Fibroblast of pulmonary artery (primary cell): ENCODE measurements around the gene OR52E8.

ENCODE experiments used
- DNase-seq: peaks from one replicate; pipeline ENCODE4 v3.0.0-alpha.2; 2010; ENCODE audit warnings: low read depth
- H3K4me3 ChIP-seq: replicated peaks from 2 replicates; pipeline ENCODE4 v1.5.1; 2011; ENCODE audit warnings: low read depth, mild to moderate bottlenecking, control low read depth, low read length, moderate library complexity
- TF ChIP-seq, protein P1 (sequence below): IDR thresholded peaks from 2 replicates; pipeline ENCODE4 v1.5.1; 2011; ENCODE audit warnings: mild to moderate bottlenecking, control low read depth, low read length, inconsistent platforms; ENCODE audit errors: missing control alignments

The OR52E8 gene

GRCh38 chr11:5881756-5882155, 24.3 kb upstream of the OR52E8 start:
- TF ChIP-seq, protein P1, sequence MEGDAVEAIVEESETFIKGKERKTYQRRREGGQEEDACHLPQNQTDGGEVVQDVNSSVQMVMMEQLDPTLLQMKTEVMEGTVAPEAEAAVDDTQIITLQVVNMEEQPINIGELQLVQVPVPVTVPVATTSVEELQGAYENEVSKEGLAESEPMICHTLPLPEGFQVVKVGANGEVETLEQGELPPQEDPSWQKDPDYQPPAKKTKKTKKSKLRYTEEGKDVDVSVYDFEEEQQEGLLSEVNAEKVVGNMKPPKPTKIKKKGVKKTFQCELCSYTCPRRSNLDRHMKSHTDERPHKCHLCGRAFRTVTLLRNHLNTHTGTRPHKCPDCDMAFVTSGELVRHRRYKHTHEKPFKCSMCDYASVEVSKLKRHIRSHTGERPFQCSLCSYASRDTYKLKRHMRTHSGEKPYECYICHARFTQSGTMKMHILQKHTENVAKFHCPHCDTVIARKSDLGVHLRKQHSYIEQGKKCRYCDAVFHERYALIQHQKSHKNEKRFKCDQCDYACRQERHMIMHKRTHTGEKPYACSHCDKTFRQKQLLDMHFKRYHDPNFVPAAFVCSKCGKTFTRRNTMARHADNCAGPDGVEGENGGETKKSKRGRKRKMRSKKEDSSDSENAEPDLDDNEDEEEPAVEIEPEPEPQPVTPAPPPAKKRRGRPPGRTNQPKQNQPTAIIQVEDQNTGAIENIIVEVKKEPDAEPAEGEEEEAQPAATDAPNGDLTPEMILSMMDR: no peak
- H3K4me3 ChIP-seq: no peak overlapping the region
- DNase-seq: no peak

- DNase-seq: no peak
- no peak within 1 kb of the TSS for H3K4me3 ChIP-seq
- TF ChIP-seq, protein P1: no peak
These were observed 22.8 kb upstream of the OR52E8 start, which contains the start of gene OR52E4 for GRCh38 chr11:5880329-5880728. Gene OR52E4 (plus strand): TSS chr11:5880629. CDS start chr11:5884293, 3,664 bp downstream.

- H3K4me3 ChIP-seq: no peak overlapping the region
- TF ChIP-seq, protein P1: no peak
- DNase-seq: no peak
These were observed 21.1 kb upstream of the OR52E8 start for GRCh38 chr11:5878564-5878963.

GRCh38 chr11:5865826-5866225, 8.3 kb upstream of the OR52E8 start:
- no peak overlapping the region for H3K4me3 ChIP-seq
- TF ChIP-seq, protein P1: no peak
- DNase-seq: no peak

- H3K4me3 ChIP-seq: no peak overlapping the region
- TF ChIP-seq, protein P1: no peak
- no peak for DNase-seq
These were observed 6.5 kb downstream of the OR52E8 start for GRCh38 chr11:5851002-5851401.

GRCh38 chr11:5847711-5848110, 9.8 kb downstream of the OR52E8 start:
- TF ChIP-seq, protein P1: no peak
- H3K4me3 ChIP-seq: no peak overlapping the region
- no peak for DNase-seq

DNA sequence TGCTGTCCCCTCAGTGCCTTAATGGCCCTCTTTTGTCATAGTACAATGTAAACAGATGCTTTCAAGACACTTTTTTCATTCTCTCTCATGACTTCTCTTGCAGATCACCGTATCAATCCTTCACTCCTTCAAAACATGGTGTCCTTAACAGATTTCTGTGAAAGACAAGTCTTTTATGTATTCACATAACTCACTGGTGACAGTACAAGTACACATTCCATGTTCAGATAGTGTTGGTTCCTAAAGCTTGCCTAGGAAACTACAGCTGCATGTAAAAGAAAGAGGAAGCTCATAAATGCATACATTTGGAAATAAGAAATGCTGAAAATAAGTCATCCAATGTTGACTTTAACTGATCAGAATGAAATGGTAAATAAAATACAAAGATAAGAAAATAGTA, 10.8 kb downstream of the OR52E8 start:
- TF ChIP-seq, protein P1: no peak
- DNase-seq: no peak
- no peak overlapping the region for H3K4me3 ChIP-seq
